GM18858 (cell line): Measurements from ENCODE around the gene FAF1.
"Not testable (repeated sequence)": the region's sequence is repeated elsewhere in the genome, so short reads cannot be mapped to it uniquely, and the experiment has no call there.

Source experiments
- ATAC-seq: cut with Tn5 transposase; IDR thresholded peaks from one replicate; pipeline ENCODE4 v1.9.1; 2021; ENCODE audit not compliant: unreplicated experiment

The FAF1 gene

DNA sequence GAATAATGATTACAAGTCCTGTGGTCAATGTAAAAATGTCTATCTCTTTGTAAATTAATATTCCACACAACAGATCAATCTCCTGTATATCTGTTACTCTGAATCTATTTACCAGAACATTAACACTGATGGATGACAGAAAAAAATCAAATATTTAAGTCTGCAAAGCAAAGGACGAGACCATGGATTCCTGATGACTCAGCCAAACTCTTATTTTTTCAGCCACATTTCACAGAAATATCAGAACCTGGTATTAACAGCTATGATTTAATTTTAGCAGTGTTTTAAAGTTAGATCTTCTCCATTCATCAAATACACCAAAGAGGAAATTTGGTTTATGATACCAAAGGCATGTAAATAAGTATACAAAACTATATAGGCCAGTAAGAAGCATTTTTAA lies 46.1 kb downstream of the FAF1 start:
- ATAC-seq, result no peak

DNA sequence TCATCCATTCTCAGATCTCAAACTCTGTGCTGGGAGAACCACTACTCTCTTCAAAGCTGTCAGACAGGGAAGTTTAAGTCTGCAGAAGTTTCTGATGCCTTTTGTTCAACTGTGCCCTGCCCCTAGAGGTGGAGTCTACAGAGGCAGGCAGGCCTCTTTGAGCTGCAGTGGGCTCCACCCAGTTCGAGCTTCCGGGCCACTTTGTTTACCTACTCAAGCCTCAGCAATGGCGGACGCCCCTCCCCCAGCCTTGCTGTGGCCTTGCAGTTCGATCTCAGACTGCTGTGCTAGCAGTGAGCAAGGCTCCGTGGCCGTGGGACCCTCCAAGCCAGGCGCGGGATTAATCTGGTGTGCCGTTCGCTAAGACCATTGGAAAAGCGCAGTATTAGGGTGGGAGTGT lies 49.7 kb downstream of the FAF1 start:
- not testable (repeated sequence) for ATAC-seq

DNA sequence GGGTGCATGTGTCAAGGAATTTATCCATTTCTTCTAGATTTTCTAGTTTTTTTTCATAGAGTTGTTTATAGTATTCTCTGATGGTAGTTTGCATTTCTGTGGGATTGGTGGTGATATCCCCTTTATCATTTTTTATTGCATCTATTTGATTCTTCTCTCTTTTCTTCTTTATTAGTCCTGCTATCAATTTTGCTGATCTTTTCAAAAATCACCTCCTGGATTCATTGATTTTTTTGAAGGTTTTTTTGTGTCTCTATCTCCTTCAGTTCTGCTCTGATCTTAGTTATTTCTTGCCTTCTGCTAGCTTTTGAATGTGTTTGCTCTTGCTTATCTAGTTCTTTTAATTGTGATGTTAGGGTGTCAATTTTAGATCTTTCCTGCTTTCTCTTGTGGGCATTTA lies 52.5 kb downstream of the FAF1 start:
- not testable (repeated sequence) for ATAC-seq

DNA sequence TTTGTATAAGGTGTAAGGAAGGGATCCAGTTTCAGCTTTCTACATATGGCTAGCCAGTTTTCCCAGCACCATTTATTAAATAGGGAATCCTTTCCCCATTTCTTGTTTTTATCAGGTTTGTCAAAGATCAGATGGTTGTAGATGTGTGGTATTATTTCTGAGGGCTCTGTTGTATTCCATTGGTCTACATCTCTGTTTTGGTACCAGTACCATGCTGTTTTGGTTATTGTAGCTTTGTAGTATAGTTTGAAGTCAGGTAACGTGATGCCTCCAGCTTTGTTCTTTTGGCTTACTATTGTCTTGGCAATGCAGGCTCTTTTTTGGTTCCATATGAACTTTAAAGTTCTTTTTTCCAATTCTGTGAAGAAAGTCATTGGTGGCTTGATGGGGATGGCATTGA lies 54.0 kb downstream of the FAF1 start:
- ATAC-seq, result not testable (repeated sequence)

DNA sequence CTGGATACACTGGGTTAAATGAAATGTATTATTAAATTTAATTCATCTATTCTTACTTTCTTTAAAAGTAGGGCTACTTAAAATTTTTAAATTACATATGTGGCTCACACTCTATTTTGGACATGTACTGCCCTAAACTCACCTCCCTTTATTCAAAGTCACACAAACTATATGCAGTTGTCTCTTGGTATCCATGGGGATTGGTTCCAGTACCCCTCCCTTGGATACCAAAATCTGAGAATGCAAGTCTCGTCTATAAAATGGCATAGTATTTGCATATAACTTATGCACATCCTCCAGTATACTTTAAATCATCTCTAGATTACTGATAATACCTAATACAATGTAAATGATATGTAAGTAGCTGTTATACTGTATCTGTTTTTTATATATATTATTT lies 57.6 kb downstream of the FAF1 start:
- no peak for ATAC-seq

DNA sequence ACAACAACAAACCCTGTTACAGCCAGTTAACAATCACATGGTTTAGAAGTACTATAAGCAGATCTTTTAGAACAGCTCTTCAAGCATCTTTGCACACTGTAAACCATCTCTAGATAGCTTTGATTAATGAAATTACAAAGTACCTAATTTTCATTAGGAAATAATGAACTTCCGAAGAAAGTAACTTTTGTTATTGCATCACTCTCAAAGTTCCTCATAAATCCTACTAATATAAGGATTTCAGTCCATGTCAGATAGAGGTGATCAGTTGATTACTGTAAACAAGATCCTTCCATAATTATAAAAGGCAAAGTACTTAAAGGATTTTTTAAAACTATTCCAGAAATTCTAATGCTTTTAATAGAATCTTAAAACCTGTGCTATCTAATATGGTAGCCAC lies 58.2 kb downstream of the FAF1 start:
- no peak for ATAC-seq

DNA sequence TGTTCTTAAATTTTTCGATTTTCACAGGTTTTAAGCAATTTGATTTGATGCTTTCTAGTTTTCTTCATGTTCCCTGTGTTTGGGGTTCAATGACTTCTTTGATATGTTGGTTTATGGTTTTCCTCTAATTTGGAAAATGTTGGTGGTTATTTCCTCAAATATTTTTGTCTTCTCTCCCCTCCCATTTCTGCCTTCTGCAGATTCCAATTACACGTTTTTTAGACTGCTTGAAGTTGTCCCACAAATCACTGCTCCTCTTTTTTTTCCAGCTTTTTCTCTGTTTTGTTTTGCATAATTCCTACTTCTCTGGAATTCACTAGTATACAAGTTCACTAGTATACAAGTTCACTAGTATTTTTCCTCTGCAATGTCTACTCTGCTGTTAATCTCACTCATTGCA lies 61.3 kb downstream of the FAF1 start:
- no peak for ATAC-seq

DNA sequence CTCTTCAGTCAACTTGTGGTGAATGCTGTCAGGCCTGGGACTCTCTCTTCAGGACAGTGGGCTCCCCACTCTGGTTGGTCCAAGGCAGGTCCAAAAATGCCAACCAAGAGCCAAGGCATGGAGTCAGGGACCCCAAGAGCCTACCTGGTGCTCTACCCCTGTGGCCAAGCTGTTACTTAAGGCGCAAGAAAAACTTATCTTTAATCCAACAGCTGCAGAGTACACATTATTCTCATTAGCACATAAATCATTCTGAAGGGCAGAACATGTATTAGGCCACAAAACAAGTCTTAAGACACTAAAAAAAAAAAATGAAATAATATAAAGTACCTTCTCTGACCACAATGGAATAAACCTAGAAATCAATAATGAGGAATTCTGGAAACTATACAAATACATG lies 65.7 kb downstream of the FAF1 start:
- ATAC-seq, result no peak

DNA sequence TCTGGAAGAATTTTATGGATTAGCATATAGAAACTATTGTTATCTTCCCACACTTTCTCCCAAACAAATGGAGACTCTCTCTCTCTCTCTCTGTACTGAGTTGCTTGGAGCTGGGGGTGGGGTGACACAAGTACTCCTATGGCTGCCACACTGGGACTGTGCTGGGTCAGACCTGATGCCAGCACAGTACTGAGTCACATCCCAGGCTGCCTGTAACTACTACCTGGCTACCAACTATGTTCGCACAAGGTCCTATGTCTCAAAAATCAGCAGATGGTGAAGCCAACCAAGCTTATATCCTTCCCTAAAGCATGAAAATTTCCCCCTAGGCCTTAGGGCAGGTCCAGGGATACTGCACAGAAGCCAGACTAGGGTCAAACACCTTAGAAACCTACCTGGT lies 66.6 kb downstream of the FAF1 start:
- no peak for ATAC-seq

DNA sequence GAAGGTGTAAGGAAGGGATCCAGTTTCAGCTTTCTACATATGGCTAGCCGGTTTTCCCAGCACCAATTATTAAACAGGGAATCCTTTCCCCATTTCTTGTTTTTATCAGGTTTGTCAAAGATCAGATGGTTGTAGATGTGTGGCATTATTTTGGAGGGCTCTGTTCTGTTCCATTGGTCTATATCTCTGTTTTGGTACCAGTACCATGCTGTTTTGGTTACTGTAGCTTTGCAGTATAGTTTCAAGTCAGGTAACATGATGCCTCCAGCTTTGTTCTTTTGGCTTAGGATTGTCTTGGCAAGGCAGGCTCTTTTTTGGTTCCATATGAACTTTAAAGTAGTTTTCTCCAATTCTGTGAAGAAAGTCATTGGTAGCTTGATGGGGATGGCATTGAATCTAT lies 72.5 kb downstream of the FAF1 start:
- not testable (repeated sequence) for ATAC-seq

DNA sequence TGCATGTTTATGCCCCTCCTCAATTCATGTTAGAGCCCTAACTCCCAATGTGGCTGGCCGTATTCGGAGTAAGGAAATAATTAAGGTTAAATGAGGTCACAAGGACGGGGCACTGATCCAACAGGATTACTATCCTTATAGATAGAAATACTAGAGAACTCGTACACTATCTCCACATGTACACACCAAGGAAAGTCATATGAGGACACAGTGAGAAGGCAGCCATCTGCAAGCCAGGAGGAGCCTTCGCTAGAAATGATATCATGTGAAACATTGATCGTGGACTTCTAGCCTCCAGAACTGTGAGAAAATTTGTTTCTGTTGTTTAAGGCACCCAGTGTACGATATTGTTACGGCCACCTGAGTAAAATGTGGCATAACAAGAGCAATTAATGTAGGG lies 79.7 kb downstream of the FAF1 start:
- ATAC-seq, result no peak

DNA sequence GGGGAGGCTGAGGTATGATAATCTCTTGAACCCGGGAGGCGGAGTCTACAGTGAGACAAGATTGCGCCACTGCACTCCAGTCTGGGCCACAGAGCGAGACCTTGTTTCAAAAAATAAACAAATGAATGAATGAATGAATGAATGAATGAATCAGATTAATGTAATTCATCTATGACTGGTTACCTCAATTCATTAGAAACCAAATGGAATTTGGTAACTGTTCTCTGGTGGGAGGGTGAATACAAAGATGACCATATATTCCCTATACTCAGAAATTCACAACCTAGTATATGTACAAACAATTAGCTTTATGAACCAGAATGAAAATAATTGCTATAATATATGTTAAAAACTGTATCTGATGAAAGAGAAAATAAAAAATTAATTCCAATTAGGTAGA lies 80.9 kb downstream of the FAF1 start:
- ATAC-seq, result no peak

DNA sequence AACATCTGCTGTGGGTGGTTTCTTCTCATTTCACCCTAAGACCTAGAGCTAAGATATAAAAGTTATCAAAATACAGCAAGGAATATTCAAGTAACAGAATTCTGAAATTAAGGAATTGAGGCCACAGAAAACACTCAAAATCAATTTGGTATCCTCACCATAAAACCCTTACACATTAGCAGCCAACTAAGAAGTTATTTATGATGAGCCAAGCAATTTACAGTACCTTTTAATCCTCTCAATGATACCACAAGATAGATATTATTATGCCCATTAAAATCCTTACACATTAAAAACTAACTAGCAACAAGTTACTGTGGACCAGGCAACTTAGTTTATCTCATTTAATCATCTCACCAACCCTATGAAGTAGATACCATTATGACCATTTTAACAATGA lies 81.6 kb downstream of the FAF1 start:
- ATAC-seq, result no peak

DNA sequence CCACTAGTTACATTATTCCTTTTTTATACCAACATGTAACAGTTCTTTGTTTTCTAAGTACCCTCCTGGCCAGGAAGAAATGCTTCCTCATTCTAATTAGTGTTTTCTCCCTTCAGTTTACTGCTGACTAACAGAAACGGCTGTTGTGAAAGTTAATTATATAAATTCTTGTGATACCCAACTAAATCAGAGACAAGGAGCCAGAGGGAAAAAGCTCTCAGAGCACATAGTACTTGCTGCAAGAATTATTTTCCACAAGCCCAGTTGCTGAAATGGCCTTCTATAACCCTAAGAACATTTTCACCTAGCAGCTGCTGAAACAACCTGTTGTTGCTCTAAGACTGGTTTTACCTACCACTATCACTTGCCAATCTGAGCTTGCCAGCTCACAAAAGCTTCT lies 82.4 kb downstream of the FAF1 start:
- ATAC-seq, result no peak

DNA sequence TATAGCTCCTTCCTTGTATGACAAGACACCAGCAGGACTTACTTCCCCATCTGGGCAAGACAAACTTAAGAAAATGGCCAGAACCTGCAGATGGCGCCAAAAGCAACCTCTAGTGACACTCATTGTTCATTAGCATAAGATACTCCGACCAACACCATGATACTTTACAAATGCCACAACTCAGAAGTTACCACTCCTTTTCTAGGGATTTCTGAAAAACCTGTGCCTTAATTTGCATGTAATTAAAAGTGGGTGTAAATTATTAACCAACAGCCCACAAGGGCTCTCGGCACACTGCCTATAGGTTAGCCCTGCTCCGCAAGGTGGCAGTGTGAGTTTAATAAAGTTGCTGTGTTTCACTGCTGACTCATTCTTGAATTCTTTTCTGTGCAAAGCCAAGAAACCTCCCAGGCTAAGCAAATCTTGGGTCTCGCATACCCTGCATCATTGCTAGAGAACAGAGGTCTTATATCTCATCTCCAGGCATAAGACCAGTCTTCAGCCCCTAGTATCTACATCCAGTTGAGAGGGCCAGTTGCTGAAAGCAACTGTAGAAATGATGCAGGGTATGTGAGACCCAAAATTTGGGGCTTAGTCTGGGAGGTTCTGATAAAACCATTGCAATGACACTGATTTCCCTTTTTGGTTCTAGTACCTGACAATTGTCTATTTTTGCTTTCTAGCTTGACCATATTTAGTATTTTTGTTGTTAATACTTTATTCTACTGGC lies 86.4 kb downstream of the FAF1 start:
- peak; percentile 91 for ATAC-seq

DNA sequence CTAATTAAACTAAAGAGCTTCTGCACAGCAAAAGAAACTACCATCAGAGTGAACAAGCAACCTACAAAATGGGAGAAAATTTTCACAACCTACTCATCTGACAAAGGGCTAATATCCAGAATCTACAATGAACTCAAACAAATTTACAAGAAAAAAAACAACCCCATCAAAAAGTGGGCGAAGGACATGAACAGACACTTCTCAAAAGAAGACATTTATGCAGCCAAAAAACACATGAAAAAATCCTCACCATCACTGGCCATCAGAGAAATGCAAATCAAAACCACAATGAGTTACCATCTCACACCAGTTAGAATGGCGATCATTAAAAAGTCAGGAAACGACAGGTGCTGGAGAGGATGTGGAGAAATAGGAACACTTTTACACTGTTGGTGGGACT lies 95.2 kb downstream of the FAF1 start:
- ATAC-seq, result not testable (repeated sequence)

DNA sequence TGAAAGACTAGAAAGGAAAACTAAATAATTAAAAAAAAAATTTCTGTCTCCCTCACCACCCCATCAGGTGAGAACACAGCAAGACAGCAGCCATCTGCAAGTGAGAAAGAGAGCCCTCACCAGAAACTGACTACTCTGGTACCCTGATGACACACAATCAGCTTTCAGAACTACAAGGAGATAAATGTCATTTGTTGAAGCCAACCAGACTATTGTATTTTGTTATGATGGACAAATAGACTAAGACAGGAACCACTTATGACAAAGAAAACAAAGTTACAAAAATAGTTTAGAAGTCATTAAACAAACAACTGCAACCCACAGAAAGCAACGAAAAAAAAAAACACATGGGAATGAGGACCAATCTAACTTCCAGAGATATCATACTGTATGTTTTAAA lies 98.3 kb downstream of the FAF1 start:
- ATAC-seq, result no peak

DNA sequence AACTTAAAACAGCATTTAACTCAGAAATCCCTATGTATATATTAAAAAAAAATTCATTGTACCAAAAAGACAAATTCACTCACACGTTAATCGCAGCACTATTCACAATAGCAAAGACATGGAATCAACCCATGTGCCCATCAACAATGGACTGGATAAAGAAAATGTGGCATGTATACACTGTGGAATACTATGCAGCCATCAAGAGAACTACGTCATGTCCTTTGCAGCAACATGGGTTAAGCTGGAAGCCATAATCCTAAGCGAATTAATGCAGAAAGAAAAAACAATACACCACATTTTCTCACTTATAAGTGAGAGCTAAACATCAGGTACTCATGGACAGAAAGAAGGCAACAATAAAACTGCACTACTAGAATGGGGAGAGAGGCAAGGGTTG lies 99.4 kb downstream of the FAF1 start:
- no peak for ATAC-seq

DNA sequence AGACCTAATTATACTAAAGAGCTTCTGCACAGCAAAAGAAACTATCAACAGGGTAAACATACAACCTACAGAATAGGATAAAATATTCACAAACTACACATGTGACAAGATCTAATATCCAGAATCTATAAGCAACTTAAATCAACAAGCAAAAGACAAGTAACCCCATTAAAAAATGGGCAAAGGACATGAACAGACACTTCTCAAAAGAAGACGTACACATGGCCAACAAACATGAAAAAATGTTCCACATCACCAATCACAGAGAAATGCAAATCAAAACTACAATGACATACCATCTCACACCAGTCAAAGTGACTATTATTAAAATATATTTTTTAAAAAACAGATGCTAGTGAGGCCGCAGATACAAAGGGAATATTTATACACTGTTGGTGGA lies 99.8 kb downstream of the FAF1 start:
- ATAC-seq, result no peak

DNA sequence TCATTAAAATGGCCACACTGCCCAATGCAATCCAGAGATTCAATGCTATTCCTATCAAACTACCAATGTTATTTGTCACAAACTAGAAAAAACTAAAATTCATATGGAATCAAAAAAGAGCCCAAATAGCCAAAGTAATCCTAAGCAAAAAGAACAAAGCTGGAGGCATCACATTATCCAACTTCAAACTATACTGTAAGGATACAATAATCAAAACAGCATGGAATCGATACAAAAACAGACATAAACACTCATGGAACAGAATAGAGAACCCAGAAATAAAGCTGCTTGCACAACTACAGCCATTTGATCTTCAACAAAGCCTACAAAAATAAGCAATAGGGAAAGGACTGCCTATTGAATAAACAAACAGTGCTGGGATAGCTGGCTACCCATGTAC lies 100.4 kb downstream of the FAF1 start:
- ATAC-seq, result no peak

DNA sequence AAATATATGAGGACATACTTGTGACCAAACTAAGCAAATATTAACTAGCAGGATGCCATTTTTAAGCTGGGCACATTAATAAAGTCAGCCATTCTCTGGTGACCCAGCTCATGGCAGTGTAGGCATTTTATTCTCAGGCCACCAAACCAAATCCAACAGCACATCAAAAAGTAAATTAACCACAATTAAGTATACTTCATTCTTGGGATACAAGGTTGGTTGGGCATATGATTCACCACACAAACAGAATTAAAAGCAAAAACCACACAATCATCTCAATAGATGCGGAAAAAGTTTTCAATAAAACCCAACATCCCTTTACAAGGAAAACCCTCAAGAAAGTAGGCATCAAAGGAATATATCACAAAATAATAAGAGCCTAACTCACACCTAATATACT lies 101.3 kb downstream of the FAF1 start:
- no peak for ATAC-seq

DNA sequence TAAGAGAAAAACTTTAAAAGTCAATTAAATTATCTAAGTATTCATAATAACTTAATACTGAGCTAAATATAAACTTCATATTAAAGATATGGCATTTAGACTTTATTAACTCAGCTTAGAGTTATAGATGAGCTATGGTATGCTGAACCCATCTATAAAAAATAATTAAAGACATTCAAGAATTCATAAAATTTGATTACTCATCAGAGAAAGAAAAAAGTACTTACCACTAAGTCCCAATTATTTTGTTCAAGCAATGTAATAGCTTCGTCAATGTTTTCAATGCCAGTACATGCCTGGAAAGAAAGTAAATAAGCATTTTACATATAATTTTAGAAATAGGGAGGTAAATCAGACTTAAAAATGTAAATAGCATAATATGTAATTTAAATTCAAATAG lies 102.4 kb downstream of the FAF1 start:
- no peak for ATAC-seq

DNA sequence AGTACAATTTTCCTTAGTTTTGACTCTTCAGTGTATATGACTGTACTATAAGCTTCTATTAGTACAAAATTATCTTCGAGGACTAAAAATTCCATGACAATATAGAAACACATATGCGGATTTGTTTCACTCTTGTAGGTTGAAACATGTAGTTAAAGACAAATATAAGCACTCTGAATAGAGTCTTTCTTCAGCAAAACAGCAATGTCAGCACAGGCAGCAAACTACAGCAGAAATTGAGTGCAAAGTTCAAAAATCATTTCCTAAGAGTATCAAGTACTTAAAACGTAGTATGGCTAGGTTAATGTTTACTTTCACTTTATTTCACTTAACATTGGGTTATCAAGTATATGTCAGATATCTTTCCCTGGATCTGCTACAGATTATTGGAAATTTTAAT lies 106.7 kb downstream of the FAF1 start:
- no peak for ATAC-seq

DNA sequence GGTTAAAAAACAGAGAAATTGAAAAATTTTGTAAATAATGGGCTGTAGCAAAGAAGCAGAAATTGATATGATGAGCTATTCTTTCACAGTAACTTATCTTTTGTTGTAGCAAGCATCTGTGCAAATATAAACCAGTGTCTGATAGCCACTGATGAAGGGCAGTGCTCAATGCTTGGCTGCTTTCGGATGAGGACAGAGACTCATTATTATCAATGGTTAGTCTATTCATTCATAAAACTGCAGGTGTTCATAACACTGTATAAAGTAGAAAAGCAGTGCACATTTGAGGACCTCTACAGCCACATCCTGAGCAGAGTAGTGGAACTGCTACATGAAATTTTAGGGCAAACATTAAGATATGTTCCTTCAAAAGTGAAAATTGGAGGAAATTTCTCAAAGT lies 107.2 kb downstream of the FAF1 start:
- no peak for ATAC-seq
